ENCODE data around the gene PLA2G4B.

Gene PLA2G4B

GRCh38 chr15:41884458-41884857 is 45.8 kb downstream of the PLA2G4B start:
- Histone ChIP-seq H3K36me3 (ENCODE audit: control insufficient read depth in 1 of 2, insufficient read depth in 2 of 2, low read length in 2 of 2) (no peaks in the 10 kb centered on the region), H3K27ac (ENCODE audit: low read depth, low read length) (no peak overlapping the region), H3K4me1 (ENCODE audit: control insufficient read depth in 1 of 2, insufficient read depth in 2 of 2, low read length in 2 of 2) (peaks cover 3 to 5% of the 10 kb centered on the region in 2 donors), H3K9ac (ENCODE audit: low read depth in 1 of 2, low read length in 2 of 2) (no peak overlapping the region), H3K9me3 (ENCODE audit: control insufficient read depth in 1 of 2, low read length in 2 of 2) (no peaks in the 10 kb centered on the region), H3K27me3 (ENCODE audit: control insufficient read depth in 1 of 2, insufficient read depth in 2 of 2, low read length in 2 of 2) (peaks cover 7 to 12% of the 10 kb centered on the region in 2 donors), H3K4me3 (ENCODE audit: low read depth in 1 of 2, low read length in 2 of 2) (no peak overlapping the region)

DNA sequence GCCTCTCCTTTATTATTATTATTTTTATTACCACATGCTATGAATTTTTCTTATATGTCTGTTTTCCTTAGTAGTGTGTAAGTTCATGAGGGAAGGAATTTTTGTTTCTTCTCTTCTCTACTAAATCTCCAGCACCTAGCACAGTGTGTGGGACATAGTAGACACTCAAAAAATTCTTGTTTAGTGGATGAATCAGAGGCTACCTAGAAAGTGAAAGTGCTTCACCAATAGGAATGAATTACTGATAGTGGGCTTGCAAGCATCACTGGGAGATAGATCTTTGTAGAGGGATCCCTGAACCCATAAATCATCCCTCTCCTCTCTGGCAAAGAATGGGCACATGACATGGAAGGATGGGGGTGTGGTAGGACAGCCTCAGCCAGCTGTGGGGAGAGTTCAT is 46.7 kb downstream of the PLA2G4B start:
- Histone ChIP-seq H3K36me3 (ENCODE audit: control insufficient read depth in 1 of 2, insufficient read depth in 2 of 2, low read length in 2 of 2) (no peaks in the 10 kb centered on the region), H3K9me3 (ENCODE audit: control insufficient read depth in 1 of 2, low read length in 2 of 2) (no peaks in the 10 kb centered on the region), H3K4me3 (ENCODE audit: low read depth in 1 of 2, low read length in 2 of 2) (no peak overlapping the region), H3K27ac (ENCODE audit: low read depth, low read length) (no peak overlapping the region), H3K4me1 (ENCODE audit: control insufficient read depth in 1 of 2, insufficient read depth in 2 of 2, low read length in 2 of 2) (peaks cover 3 to 5% of the 10 kb centered on the region in 2 donors), H3K9ac (ENCODE audit: low read depth in 1 of 2, low read length in 2 of 2) (no peak overlapping the region), H3K27me3 (ENCODE audit: control insufficient read depth in 1 of 2, insufficient read depth in 2 of 2, low read length in 2 of 2) (peaks cover 7 to 12% of the 10 kb centered on the region in 2 donors)

DNA sequence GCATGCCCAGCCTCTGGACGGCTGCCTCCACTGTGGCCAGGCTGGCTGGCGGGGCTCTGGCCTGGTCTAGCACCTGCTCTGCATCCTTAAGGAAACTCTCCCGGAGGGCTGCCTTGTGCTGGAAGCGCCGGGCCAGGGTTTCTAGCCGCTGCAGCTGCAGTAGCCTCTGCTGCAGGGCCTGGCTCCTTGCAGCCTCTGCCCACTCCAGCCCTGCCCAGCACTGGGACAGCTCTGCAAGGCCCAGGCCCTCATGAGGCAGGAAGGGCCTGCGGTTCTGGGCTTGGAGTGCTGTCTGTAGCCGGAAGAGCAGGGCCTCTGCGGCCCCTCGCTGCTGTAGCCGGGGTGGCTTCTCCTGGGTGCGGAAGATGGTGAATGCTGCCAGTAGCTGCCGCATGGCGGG is 47.2 kb downstream of the PLA2G4B start:
- Histone ChIP-seq H3K27ac (ENCODE audit: low read depth, low read length) (no peak overlapping the region), H3K9ac (ENCODE audit: low read depth in 1 of 2, low read length in 2 of 2) (no peak overlapping the region), H3K9me3 (ENCODE audit: control insufficient read depth in 1 of 2, low read length in 2 of 2) (no peaks in the 10 kb centered on the region), H3K4me3 (ENCODE audit: low read depth in 1 of 2, low read length in 2 of 2) (no peak overlapping the region), H3K4me1 (ENCODE audit: control insufficient read depth in 1 of 2, insufficient read depth in 2 of 2, low read length in 2 of 2) (peaks cover 3 to 5% of the 10 kb centered on the region in 2 donors), H3K27me3 (ENCODE audit: control insufficient read depth in 1 of 2, insufficient read depth in 2 of 2, low read length in 2 of 2) (peaks cover 6 to 9% of the 10 kb centered on the region in 2 donors), H3K36me3 (ENCODE audit: control insufficient read depth in 1 of 2, insufficient read depth in 2 of 2, low read length in 2 of 2) (no peaks in the 10 kb centered on the region)

DNA sequence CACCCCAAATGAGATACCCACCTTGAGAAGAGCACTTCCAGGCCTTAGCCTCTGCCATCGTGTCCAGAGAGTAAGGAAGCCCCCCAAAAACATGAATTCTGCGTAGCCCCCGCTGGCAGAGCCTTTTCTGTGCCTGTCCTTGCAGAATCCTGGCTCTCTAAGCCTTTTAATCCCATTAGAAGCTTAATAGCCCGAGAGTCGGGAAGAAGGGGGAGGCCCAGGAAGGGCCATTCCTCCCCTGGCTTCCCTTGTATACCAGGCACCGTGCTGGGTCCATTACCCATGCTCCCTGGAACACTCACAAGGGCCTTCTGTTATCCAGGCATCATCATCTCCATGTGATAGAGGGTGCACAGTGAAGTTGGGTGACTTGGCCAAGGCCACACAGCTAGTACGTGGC is 48.1 kb downstream of the PLA2G4B start:
- Histone ChIP-seq H3K4me1 (ENCODE audit: control insufficient read depth in 1 of 2, insufficient read depth in 2 of 2, low read length in 2 of 2) (peaks cover under 1% of the 10 kb centered on the region in 2 donors), H3K27me3 (ENCODE audit: control insufficient read depth in 1 of 2, insufficient read depth in 2 of 2, low read length in 2 of 2) (no peaks in the 10 kb centered on the region)

DNA sequence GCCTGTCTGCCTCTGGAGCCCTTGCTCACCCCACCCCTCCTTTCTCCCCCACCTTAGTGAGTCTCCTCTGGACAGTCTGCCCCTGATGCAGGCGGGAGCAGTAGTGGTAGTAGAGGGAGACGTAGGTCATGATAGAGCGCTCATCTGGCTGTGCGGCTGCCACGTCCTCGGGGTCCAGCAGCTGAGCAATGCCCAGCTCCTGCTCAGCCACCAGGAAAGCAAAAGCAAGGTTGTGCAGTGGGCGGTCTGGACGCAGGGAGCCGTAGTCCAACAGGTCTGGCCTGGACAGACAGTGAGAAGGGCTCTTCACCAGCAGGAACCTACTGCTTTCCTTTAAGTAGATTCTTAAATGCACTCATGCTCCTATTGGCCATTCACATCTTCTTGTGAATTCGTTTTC is 48.5 kb downstream of the PLA2G4B start:
- no peak overlapping the region for H3K9ac ChIP-seq (ENCODE audit: low read depth in 1 of 2, low read length in 2 of 2)
- no peaks in the 10 kb centered on the region for H3K27me3 ChIP-seq (ENCODE audit: control insufficient read depth in 1 of 2, insufficient read depth in 2 of 2, low read length in 2 of 2)
- H3K4me3 ChIP-seq (ENCODE audit: low read depth in 1 of 2, low read length in 2 of 2): no peak overlapping the region
- no peaks in the 10 kb centered on the region for H3K9me3 ChIP-seq (ENCODE audit: control insufficient read depth in 1 of 2, low read length in 2 of 2)
- H3K27ac ChIP-seq (ENCODE audit: low read depth, low read length): no peak overlapping the region
- H3K4me1 ChIP-seq (ENCODE audit: control insufficient read depth in 1 of 2, insufficient read depth in 2 of 2, low read length in 2 of 2): no peaks in the 10 kb centered on the region
- H3K36me3 ChIP-seq (ENCODE audit: control insufficient read depth in 1 of 2, insufficient read depth in 2 of 2, low read length in 2 of 2): no peaks in the 10 kb centered on the region

More for the DNA sequence above, 48.1 kb downstream of the PLA2G4B start:
- H3K4me3 ChIP-seq (ENCODE audit: low read depth in 1 of 2, low read length in 2 of 2): no peak overlapping the region
- H3K36me3 ChIP-seq (ENCODE audit: control insufficient read depth in 1 of 2, insufficient read depth in 2 of 2, low read length in 2 of 2): no peaks in the 10 kb centered on the region
- H3K9ac ChIP-seq (ENCODE audit: low read depth in 1 of 2, low read length in 2 of 2): no peak overlapping the region
- H3K27ac ChIP-seq (ENCODE audit: low read depth, low read length): no peak overlapping the region
- no peaks in the 10 kb centered on the region for H3K9me3 ChIP-seq (ENCODE audit: control insufficient read depth in 1 of 2, low read length in 2 of 2)

DNA sequence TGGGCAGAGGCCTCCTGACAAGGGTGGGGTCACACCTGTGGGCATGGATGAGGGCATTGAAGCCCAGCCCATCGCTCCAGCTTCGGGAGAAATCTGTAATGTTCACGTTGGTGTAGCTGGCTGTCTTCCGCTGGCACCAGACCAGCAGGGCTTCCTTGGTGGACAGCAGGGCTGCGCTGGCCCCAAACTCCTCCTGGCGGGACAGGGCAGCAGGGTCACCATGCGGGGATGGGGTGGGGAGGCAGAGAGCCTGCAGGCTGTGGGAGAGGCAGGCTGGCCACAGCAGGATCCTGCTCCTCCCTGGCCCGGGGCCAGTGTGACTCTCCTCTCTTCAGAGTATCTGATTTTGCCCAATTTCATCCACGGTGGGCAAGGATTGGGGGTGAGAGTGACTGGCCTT is 49.2 kb downstream of the PLA2G4B start:
- H3K9ac ChIP-seq (ENCODE audit: low read depth in 1 of 2, low read length in 2 of 2): no peak overlapping the region
- no peaks in the 10 kb centered on the region for H3K27me3 ChIP-seq (ENCODE audit: control insufficient read depth in 1 of 2, insufficient read depth in 2 of 2, low read length in 2 of 2)
- H3K27ac ChIP-seq (ENCODE audit: low read depth, low read length): no peak overlapping the region
- H3K36me3 ChIP-seq (ENCODE audit: control insufficient read depth in 1 of 2, insufficient read depth in 2 of 2, low read length in 2 of 2): no peaks in the 10 kb centered on the region
- no peaks in the 10 kb centered on the region for H3K9me3 ChIP-seq (ENCODE audit: control insufficient read depth in 1 of 2, low read length in 2 of 2)
- no peak overlapping the region for H3K4me3 ChIP-seq (ENCODE audit: low read depth in 1 of 2, low read length in 2 of 2)
- peaks cover 0 to 2% of the 10 kb centered on the region in 2 donors for H3K4me1 ChIP-seq (ENCODE audit: control insufficient read depth in 1 of 2, insufficient read depth in 2 of 2, low read length in 2 of 2)

- H3K4me1 ChIP-seq (ENCODE audit: control insufficient read depth in 1 of 2, insufficient read depth in 2 of 2, low read length in 2 of 2): peaks cover 0 to 8% of the 10 kb centered on the region in 2 donors
- no peak overlapping the region for H3K4me3 ChIP-seq (ENCODE audit: low read depth in 1 of 2, low read length in 2 of 2)
- no peak overlapping the region for H3K9ac ChIP-seq (ENCODE audit: low read depth in 1 of 2, low read length in 2 of 2)
- H3K36me3 ChIP-seq (ENCODE audit: control insufficient read depth in 1 of 2, insufficient read depth in 2 of 2, low read length in 2 of 2): no peaks in the 10 kb centered on the region
- no peaks in the 10 kb centered on the region for H3K9me3 ChIP-seq (ENCODE audit: control insufficient read depth in 1 of 2, low read length in 2 of 2)
- no peak overlapping the region for H3K27ac ChIP-seq (ENCODE audit: low read depth, low read length)
- H3K27me3 ChIP-seq (ENCODE audit: control insufficient read depth in 1 of 2, insufficient read depth in 2 of 2, low read length in 2 of 2): no peaks in the 10 kb centered on the region
Measured at GRCh38 chr15:41888662-41889253, 50.1 kb downstream of the PLA2G4B start.

DNA sequence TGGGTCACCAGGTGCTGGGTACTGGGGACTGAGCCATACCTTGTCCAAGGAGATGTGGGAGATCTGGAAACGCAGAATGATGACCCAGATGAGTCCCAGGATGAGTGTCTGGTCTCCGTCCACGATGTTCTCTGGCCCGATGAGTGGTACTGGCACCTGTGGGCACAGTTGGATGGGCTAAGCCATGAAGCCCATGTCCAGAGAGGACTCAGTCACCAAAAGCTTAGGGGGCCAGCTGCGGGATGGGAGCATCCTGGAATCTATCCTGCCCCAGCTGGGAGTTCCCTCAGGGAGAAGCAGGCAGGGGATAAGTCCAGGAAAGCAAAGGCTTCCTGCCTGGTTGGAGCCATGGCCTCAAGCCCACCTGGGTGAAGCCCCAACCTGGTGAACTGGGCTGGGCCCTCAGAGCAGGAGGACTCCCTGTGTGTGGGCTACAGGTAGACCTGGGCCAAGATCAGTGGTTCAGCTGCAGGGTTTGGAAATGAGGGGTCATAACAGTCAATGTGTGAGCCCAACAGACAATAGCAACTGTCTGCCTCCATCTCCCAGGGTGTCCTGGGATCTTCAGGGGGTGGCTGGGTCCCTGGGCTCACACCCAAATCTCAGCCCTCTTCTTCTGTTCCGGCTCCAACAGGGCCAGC is 51.5 kb downstream of the PLA2G4B start:
- peaks cover 0 to 22% of the 10 kb centered on the region in 2 donors for H3K4me1 ChIP-seq (ENCODE audit: control insufficient read depth in 1 of 2, insufficient read depth in 2 of 2, low read length in 2 of 2)
- H3K27me3 ChIP-seq (ENCODE audit: control insufficient read depth in 1 of 2, insufficient read depth in 2 of 2, low read length in 2 of 2): no peaks in the 10 kb centered on the region
- H3K4me3 ChIP-seq (ENCODE audit: low read depth in 1 of 2, low read length in 2 of 2): no peak overlapping the region
- no peak overlapping the region for H3K9ac ChIP-seq (ENCODE audit: low read depth in 1 of 2, low read length in 2 of 2)
- H3K27ac ChIP-seq (ENCODE audit: low read depth, low read length): no peak overlapping the region
- no peaks in the 10 kb centered on the region for H3K9me3 ChIP-seq (ENCODE audit: control insufficient read depth in 1 of 2, low read length in 2 of 2)
- no peaks in the 10 kb centered on the region for H3K36me3 ChIP-seq (ENCODE audit: control insufficient read depth in 1 of 2, insufficient read depth in 2 of 2, low read length in 2 of 2)

DNA sequence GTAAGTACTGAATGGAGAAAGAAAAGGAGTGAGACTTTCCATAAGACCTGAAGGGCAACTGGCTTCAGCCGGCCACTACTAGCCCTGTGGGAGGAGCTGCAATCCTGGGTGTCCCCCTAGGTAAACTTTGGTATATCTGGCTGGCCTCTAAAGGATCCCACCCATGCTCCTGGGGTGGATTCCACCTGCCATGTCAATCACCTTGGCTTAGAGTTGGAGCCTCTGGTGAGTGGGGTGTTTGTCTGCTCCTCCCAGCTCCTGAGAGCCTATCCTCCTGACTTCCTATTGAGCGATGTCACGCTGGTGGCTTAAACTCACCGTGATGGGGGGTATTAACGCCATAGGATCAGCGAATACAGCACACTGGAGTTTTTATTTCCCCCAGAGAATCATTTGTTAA is 52.6 kb downstream of the PLA2G4B start:
- H3K9me3 ChIP-seq (ENCODE audit: control insufficient read depth in 1 of 2, low read length in 2 of 2): no peaks in the 10 kb centered on the region
- no peak overlapping the region for H3K9ac ChIP-seq (ENCODE audit: low read depth in 1 of 2, low read length in 2 of 2)
- H3K27me3 ChIP-seq (ENCODE audit: control insufficient read depth in 1 of 2, insufficient read depth in 2 of 2, low read length in 2 of 2): no peaks in the 10 kb centered on the region
- H3K36me3 ChIP-seq (ENCODE audit: control insufficient read depth in 1 of 2, insufficient read depth in 2 of 2, low read length in 2 of 2): no peaks in the 10 kb centered on the region
- no peak overlapping the region for H3K27ac ChIP-seq (ENCODE audit: low read depth, low read length)
- peaks cover 0 to 22% of the 10 kb centered on the region in 2 donors for H3K4me1 ChIP-seq (ENCODE audit: control insufficient read depth in 1 of 2, insufficient read depth in 2 of 2, low read length in 2 of 2)
- no peak overlapping the region for H3K4me3 ChIP-seq (ENCODE audit: low read depth in 1 of 2, low read length in 2 of 2)

DNA sequence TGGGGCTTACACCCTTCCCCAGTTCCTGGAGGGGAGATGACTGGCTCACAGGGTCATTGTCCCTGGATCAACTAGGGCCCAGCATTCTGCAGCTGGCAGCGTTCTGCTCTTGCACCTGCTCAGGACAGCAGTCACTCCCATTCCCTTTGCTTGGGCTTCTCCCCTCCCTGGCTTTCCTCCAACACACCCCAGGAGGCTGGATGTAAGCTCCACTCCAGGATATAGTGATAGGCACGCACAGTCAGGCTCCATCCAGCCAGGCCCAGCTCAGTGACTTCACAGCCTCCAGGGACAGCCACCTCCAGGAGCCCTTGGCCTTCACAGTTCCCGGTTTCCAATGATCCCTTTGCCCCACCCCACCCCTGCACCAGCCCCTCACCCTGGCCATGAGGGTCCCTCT is 53.3 kb downstream of the PLA2G4B start:
- Histone ChIP-seq H3K36me3 (ENCODE audit: control insufficient read depth in 1 of 2, insufficient read depth in 2 of 2, low read length in 2 of 2) (no peaks in the 10 kb centered on the region), H3K9me3 (ENCODE audit: control insufficient read depth in 1 of 2, low read length in 2 of 2) (no peaks in the 10 kb centered on the region), H3K27ac (ENCODE audit: low read depth, low read length) (no peak overlapping the region), H3K27me3 (ENCODE audit: control insufficient read depth in 1 of 2, insufficient read depth in 2 of 2, low read length in 2 of 2) (no peaks in the 10 kb centered on the region), H3K4me3 (ENCODE audit: low read depth in 1 of 2, low read length in 2 of 2) (no peak overlapping the region), H3K4me1 (ENCODE audit: control insufficient read depth in 1 of 2, insufficient read depth in 2 of 2, low read length in 2 of 2) (peaks cover 0 to 22% of the 10 kb centered on the region in 2 donors), H3K9ac (ENCODE audit: low read depth in 1 of 2, low read length in 2 of 2) (no peak overlapping the region)

All from duodenal mucosa (tissue), 2 donors.